HCT116 (cell line): ENCODE data around the gene ATP6AP1. TPM values are rescaled to one million over a fixed set of nuclear protein-coding genes. Genes with fewer than 3 reads are reported as not detected.

Experiments
- ATAC-seq: fragments of 200-7000 bp; cut with Tn5 transposase; 2 replicates; pipeline ENCODE4 v1.9.1; 2020; ENCODE audit warnings: mild to moderate bottlenecking, moderate library complexity
- BruUV-seq: library from RNA; stranded (reverse); fragments of 400-500 nt; replicated peaks from 2 replicates; lab custom pipeline; 2021; lab: Mats Ljungman, UMichigan
- CTCF ChIA-PET: fragments of 300-600 bp; sonication (Branson Sonifier 250); formaldehyde crosslinking; loops from one replicate; lab custom pipeline; 2021; ENCODE audit warnings: antibody characterized with exemption; lab: Charles Lee
- POLR2A ChIA-PET: fragments of 300-600, 350-600 bp; sonication (Branson Sonifier 250); formaldehyde crosslinking; loops from one replicate; lab custom pipeline; 2021; ENCODE audit warnings: antibody characterized with exemption; lab: Charles Lee
- RAD21 ChIA-PET, 2 experiments: fragments of 300-600 bp; sonication (Branson Sonifier 250); formaldehyde crosslinking; loops; one replicate each; lab custom pipeline; 2023; ENCODE audit warnings: low total read pairs in 2 of 2; ENCODE audit not compliant: uncharacterized antibody in 2 of 2, unreplicated experiment in 2 of 2, low non-redundant PET in 1 of 2; lab: Charles Lee
- DNase-seq: peaks from one replicate; pipeline ENCODE4 v3.0.0-alpha.2; 2010; ENCODE audit warnings: low read depth, low spot score
- H2AFZ ChIP-seq: fragments of 200-600 bp; shearing (Covaris generic), sonication (generic); 2 replicates; pipeline ENCODE4 v1.6.1; 2017; ENCODE audit warnings: low read depth, mixed run types, mixed read lengths, antibody characterized with exemption, low read length; ENCODE audit not compliant: poor library complexity, severe bottlenecking
- H3K27ac ChIP-seq: 2 replicates; pipeline ENCODE4 v1.5.1; 2012; ENCODE audit warnings: low read depth, low read length
- H3K27me3 ChIP-seq: fragments of 200-600 bp; sonication (generic); 2 replicates; pipeline ENCODE4 v1.6.1; 2016; ENCODE audit warnings: mixed run types, low read length, mixed read lengths; ENCODE audit not compliant: insufficient read depth
- H3K36me3 ChIP-seq, 2 experiments: fragments of 200-500 bp in 1 of 2; fragments of 200-600 bp in 1 of 2; sonication (Bioruptor generic) in 1 of 2; sonication (generic) in 1 of 2; 2 replicates each; pipeline versions ENCODE4 v1.5.1 to v1.6.1; 2014 to 2016; ENCODE audit warnings: low read length in 2 of 2, inconsistent platforms in 1 of 2, mixed read lengths in 1 of 2, mixed run types in 1 of 2; ENCODE audit not compliant: insufficient read depth in 2 of 2, control insufficient read depth in 1 of 2
- H3K4me1 ChIP-seq, 2 experiments: fragments of 200-600 bp in 1 of 2; sonication (generic) in 1 of 2; 2 replicates each; pipeline versions ENCODE4 v1.5.1 to v1.6.1; 2012 to 2017; ENCODE audit warnings: low read length in 2 of 2, inconsistent platforms in 1 of 2, mild to moderate bottlenecking in 1 of 2, mixed read lengths in 1 of 2, mixed run types in 1 of 2, moderate library complexity in 1 of 2; ENCODE audit not compliant: insufficient read depth in 2 of 2, control insufficient read depth in 1 of 2
- H3K4me2 ChIP-seq: fragments of 200-600 bp; sonication (generic); 2 replicates; pipeline ENCODE4 v1.6.1; 2017; ENCODE audit warnings: mixed run types, low read length, mixed read lengths
- H3K4me3 ChIP-seq, 2 experiments: fragments of 200-600 bp in 1 of 2; sonication (generic) in 1 of 2; replicated peaks in 1 of 2; 2 replicates each; pipeline ENCODE4 v1.5.1; 2011 to 2016; ENCODE audit warnings: low read length in 2 of 2, control low read depth in 1 of 2, low read depth in 1 of 2, mild to moderate bottlenecking in 1 of 2, mixed read lengths in 1 of 2, mixed run types in 1 of 2
- H3K79me2 ChIP-seq: fragments of 200-600 bp; sonication (generic); 2 replicates; pipeline ENCODE4 v1.6.1; 2017; ENCODE audit warnings: mild to moderate bottlenecking, mixed run types, low read length, moderate library complexity, mixed read lengths; ENCODE audit not compliant: insufficient read depth
- H3K9ac ChIP-seq: fragments of 200-600 bp; sonication (generic); 2 replicates; pipeline ENCODE4 v1.6.1; 2016; ENCODE audit warnings: low read length, mixed read lengths
- H3K9me2 ChIP-seq: fragments of 200-600 bp; sonication (generic), shearing (Covaris generic); 2 replicates; pipeline ENCODE4 v1.6.1; 2017; ENCODE audit warnings: mixed run types, mild to moderate bottlenecking, moderate library complexity; ENCODE audit not compliant: insufficient read depth
- H3K9me3 ChIP-seq, 2 experiments: fragments of 200-500 bp in 1 of 2; fragments of 200-600 bp in 1 of 2; sonication (Bioruptor generic) in 1 of 2; sonication (generic) in 1 of 2; 2 replicates each; pipeline ENCODE4 v1.6.1; 2014 to 2017; ENCODE audit warnings: low read length in 2 of 2, mixed read lengths in 2 of 2, inconsistent platforms in 1 of 2, low read depth in 1 of 2, mild to moderate bottlenecking in 1 of 2, mixed run types in 1 of 2, moderate library complexity in 1 of 2; ENCODE audit not compliant: control insufficient read depth in 1 of 2, insufficient read depth in 1 of 2
- H4K20me1 ChIP-seq: fragments of 200-600 bp; sonication (generic), shearing (Covaris generic); 2 replicates; pipeline ENCODE4 v1.6.1; 2017; ENCODE audit warnings: mixed run types, mild to moderate bottlenecking, moderate library complexity; ENCODE audit not compliant: insufficient read depth
- EZH2 ChIP-seq: fragments of 200-600 bp; sonication (generic); IDR thresholded peaks from 2 replicates; pipeline ENCODE4 v1.6.1; 2017; ENCODE audit warnings: antibody characterized with exemption, mixed run types
- RAD21 ChIP-seq: IDR thresholded peaks from 2 replicates; pipeline ENCODE4 v1.6.1; 2012; ENCODE audit warnings: low read depth, mild to moderate bottlenecking
- SP1 ChIP-seq: IDR thresholded peaks from 2 replicates; pipeline ENCODE4 v1.6.1; 2012; ENCODE audit warnings: low read depth
- intact Hi-C: fragments of 100-400 bp; cut with micrococcal nuclease; formaldehyde crosslinking; loops from 2 replicates; pipeline ENCODE4 v1.10.0; 2022
- total RNA-seq: library from RNA; stranded (reverse); gene quantifications from one replicate; pipeline ENCODE4 v1.2.1, GENCODE V29; 2021; ENCODE audit not compliant: unreplicated experiment
- TF ChIP-seq, protein P1 (sequence below): IDR thresholded peaks from 2 replicates; pipeline ENCODE4 v1.6.1; 2012; ENCODE audit warnings: low read depth

The ATP6AP1 gene
- total RNA-seq, 1 experiment from 2014 or later: 53.4 TPM

DNA sequence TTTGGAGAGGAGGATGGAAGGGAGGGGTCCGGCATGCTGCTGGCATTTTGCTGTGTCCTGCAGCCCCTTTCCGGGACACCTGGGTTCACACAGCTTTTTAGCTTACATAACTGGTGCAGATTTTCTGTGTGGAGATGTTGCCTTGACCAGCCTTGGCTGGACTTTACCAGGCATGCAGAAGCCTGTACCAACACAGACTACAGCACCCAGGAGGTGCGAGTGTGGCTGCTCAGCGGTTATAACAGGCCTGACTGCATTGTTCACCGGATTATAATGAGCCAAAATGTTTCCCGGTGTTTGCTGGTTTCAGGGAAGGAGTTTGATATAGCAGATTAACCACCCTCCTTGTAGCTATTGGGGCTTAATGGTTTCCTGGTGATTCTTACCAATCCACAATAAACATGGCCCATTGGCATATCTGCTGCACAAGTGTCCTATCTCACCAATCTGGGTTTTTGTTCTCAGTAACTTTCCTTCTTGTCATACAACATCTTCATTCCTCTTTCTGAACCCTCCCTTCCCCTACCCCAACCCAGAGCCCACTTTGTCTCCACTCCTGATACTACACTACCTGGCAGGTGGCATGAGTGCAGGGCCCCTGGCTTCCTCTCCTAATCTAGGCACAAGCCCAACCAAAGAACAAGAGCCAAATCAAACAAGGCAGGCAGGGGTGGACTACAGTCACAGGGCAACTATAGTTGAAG lies 26.4 kb upstream of the ATP6AP1 start:
- Histone ChIP-seq H3K79me2 (peaks cover 19% of the 10 kb centered on the region), H3K9ac (no peak overlapping the region)
- TF ChIP-seq, protein P1, sequence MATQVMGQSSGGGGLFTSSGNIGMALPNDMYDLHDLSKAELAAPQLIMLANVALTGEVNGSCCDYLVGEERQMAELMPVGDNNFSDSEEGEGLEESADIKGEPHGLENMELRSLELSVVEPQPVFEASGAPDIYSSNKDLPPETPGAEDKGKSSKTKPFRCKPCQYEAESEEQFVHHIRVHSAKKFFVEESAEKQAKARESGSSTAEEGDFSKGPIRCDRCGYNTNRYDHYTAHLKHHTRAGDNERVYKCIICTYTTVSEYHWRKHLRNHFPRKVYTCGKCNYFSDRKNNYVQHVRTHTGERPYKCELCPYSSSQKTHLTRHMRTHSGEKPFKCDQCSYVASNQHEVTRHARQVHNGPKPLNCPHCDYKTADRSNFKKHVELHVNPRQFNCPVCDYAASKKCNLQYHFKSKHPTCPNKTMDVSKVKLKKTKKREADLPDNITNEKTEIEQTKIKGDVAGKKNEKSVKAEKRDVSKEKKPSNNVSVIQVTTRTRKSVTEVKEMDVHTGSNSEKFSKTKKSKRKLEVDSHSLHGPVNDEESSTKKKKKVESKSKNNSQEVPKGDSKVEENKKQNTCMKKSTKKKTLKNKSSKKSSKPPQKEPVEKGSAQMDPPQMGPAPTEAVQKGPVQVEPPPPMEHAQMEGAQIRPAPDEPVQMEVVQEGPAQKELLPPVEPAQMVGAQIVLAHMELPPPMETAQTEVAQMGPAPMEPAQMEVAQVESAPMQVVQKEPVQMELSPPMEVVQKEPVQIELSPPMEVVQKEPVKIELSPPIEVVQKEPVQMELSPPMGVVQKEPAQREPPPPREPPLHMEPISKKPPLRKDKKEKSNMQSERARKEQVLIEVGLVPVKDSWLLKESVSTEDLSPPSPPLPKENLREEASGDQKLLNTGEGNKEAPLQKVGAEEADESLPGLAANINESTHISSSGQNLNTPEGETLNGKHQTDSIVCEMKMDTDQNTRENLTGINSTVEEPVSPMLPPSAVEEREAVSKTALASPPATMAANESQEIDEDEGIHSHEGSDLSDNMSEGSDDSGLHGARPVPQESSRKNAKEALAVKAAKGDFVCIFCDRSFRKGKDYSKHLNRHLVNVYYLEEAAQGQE: no peak
- TF ChIP-seq EZH2 (no peak), RAD21 (no peak), SP1 (no peak)
- TF ChIP-seq, all 23 proteins: peak for 0
- intact Hi-C loops: no loop called here
- no peak overlapping the region; the same call in none of the 2 replicates for H3K27ac ChIP-seq
- ChIA-PET RAD21 (no interaction called here), CTCF (no interaction called here), POLR2A (no interaction called here)
- no peak overlapping the region for H3K4me2 ChIP-seq
- no TSS peak for BruUV-seq
- H3K4me3 ChIP-seq: no peak overlapping the region
- DNase-seq: no peak
- peaks cover 0 to 27% of the 10 kb centered on the region in 2 experiments; a peak in 1 of 4 replicates for H3K36me3 ChIP-seq
- no peak for ATAC-seq
- no peaks in the 10 kb centered on the region for H3K9me3 ChIP-seq
- H4K20me1 ChIP-seq: no peaks in the 10 kb centered on the region
- H2AFZ ChIP-seq: no peak overlapping the region
- H3K9me2 ChIP-seq: no peaks in the 10 kb centered on the region
- H3K27me3 ChIP-seq: no peaks in the 10 kb centered on the region
- H3K4me1 ChIP-seq: peaks cover 0 to 19% of the 10 kb centered on the region in 2 experiments; a peak in 2 of 4 replicates
